Adrenal gland (tissue), 12 donors: ENCODE results near the gene MTA3. TPM values are rescaled to one million over a fixed set of nuclear protein-coding genes. Genes with fewer than 3 reads are reported as not detected.

Source experiments
- DNase-seq, 7 donors: peaks; one replicate each; pipeline ENCODE4 v3.0.0-alpha.2; 2019 to 2020
- H3K27ac ChIP-seq, 5 donors: fragments of 200-600 bp; sonication (generic) in 4 of 5; 1 replicate in 3 of 5; 2 replicates in 2 of 5; pipeline versions ENCODE4 v1.5.1 to v1.8.0; 2016 to 2020; ENCODE audit warnings: mild to moderate bottlenecking in 1 of 5
- H3K27me3 ChIP-seq: fragments of 200-600 bp; 2 replicates; pipeline ENCODE4 v1.8.0; 2021
- H3K36me3 ChIP-seq, 2 donors: fragments of 200-600 bp; replicated peaks in 1 of 2; 1 replicate in 1 of 2; 2 replicates in 1 of 2; pipeline versions ENCODE4 v1.5.1 to v1.8.0; 2018 to 2022
- H3K4me1 ChIP-seq, 2 donors: fragments of 200-600 bp; replicated peaks in 1 of 2; 1 replicate in 1 of 2; 2 replicates in 1 of 2; pipeline versions ENCODE4 v1.5.1 to v1.8.0; 2018 to 2021
- H3K4me3 ChIP-seq, 4 donors: fragments of 200-600 bp; sonication (generic) in 3 of 4; one replicate each; pipeline ENCODE4 v1.5.1; 2016 to 2018
- H3K9me3 ChIP-seq, 3 donors: fragments of 200-600 bp; sonication (generic) in 1 of 3; replicated peaks in 1 of 3; 1 replicate in 2 of 3; 2 replicates in 1 of 3; pipeline versions ENCODE4 v1.5.1 to v1.8.0; 2016 to 2021
- POLR2A ChIP-seq, 2 donors: fragments of 450-650 bp; IDR thresholded peaks; one replicate each; pipeline ENCODE4 v1.6.1; 2017; ENCODE audit warnings: antibody characterized with exemption in 2 of 2, mild to moderate bottlenecking in 2 of 2, moderate library complexity in 1 of 2
- WGBS, 4 donors: extraction: QIAGEN DNeasy Blood & Tissue Kit in 2 of 4; methylation state at CpG; one replicate each; pipeline versions ENCODE4 v1.1.5 to v1.1.7; 2013 to 2017; 5-methylcytosine and 5-hydroxymethylcytosine counted together
- intact Hi-C, 2 donors: fragments of 100-400 bp; cut with DNase I; formaldehyde crosslinking; loops; one replicate each; pipeline versions ENCODE4 v1.14.1 to v1.15.0; 2022 to 2023
- polyA plus RNA-seq, 3 donors: library from polyadenylated mRNA; stranded (reverse); fragments of 200-250 nt in 2 of 3; fragments of 350-450 nt in 1 of 3; fragmentation: Illumina TruSeq in 1 of 3; extraction: RNeasy Lipid Tissue Mini Kit (QIAGEN cat#74804) in 1 of 3; gene quantifications; one replicate each; pipeline ENCODE4 v1.2.3, GENCODE V29; 2013 to 2014
- total RNA-seq, 9 donors: library from RNA; depleted of rRNA in 4 of 9; stranded (reverse); fragments of >200 nt in 4 of 9; fragments of 120-200 nt in 1 of 9; fragmentation: NEBNext Ultra II Directional in 1 of 9; extraction: Animal tissue kit (Norgen Biotek cat#: 25700) in 1 of 9; gene quantifications; one replicate each; pipeline versions ENCODE4 v1.1.0 to v1.2.4, GENCODE V29; 2013 to 2023
- TF ChIP-seq, protein P1 (sequence below), 6 experiments: fragments of 450-650 bp in 4 of 6; fragments of 200-600 bp in 2 of 6; sonication (generic) in 1 of 6; IDR thresholded peaks; 1 replicate in 5 of 6; 2 replicates in 1 of 6; pipeline versions ENCODE4 v1.5.1 to v1.8.0; 2016 to 2021; ENCODE audit warnings: antibody characterized with exemption in 6 of 6, mild to moderate bottlenecking in 2 of 6, moderate library complexity in 1 of 6
- donor health status: healthy with polysubstance abuse.
- donor health status: Bipolar disorder and iron deficiency.
- donor health status: DM: yes; HTN: yes; CAD: no.
- donor health status: DM: no; HTN: no; CAD: no.
- donor health status: DM: no; HTN: no; CAD: no.
- donor health status: DM: yes; HTN: yes; CAD: no.

MTA3 gene
- total and polyA plus RNA-seq, 12 donors, result 51.5 to 168 (median 91.2) TPM

DNA sequence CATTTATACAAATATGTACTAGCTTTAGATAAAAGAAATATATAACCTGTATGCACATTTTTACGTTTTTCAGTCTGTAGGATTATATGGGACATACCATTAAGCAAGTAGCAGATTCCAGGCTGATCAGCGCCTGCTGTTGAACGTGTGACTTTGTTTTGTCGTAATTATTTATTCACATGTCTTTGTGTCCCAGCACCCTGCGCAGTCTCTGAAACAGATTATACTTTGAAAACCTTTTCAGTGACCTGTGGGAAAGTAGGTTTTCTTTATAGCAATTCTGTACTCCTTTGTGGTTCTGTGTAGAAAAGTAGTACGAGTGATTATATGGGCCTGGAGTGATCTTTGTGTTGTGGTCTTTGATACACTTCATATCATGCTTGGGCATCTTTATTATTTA is 68.5 kb downstream of the MTA3 start:
- intact Hi-C loops, result no loop called here
- H3K4me3 ChIP-seq, result no peak overlapping the region
- DNase-seq, result no peak
- no peaks in the 10 kb centered on the region for H3K9me3 ChIP-seq
- peaks cover 11 to 24% of the 10 kb centered on the region in 2 donors for H3K4me1 ChIP-seq
- WGBS, 4 donors, result 96 to 98% (median 98%) methylated on average over 6 of the region's 6 CpGs
- no peak overlapping the region for H3K27ac ChIP-seq
- TF ChIP-seq, protein P1, sequence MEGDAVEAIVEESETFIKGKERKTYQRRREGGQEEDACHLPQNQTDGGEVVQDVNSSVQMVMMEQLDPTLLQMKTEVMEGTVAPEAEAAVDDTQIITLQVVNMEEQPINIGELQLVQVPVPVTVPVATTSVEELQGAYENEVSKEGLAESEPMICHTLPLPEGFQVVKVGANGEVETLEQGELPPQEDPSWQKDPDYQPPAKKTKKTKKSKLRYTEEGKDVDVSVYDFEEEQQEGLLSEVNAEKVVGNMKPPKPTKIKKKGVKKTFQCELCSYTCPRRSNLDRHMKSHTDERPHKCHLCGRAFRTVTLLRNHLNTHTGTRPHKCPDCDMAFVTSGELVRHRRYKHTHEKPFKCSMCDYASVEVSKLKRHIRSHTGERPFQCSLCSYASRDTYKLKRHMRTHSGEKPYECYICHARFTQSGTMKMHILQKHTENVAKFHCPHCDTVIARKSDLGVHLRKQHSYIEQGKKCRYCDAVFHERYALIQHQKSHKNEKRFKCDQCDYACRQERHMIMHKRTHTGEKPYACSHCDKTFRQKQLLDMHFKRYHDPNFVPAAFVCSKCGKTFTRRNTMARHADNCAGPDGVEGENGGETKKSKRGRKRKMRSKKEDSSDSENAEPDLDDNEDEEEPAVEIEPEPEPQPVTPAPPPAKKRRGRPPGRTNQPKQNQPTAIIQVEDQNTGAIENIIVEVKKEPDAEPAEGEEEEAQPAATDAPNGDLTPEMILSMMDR (IDR thresholded peaks at IDR 0.05), result no peak
- TF ChIP-seq POLR2A (IDR thresholded peaks at IDR 0.05), result no peak
- H3K36me3 ChIP-seq, result no peaks in the 10 kb centered on the region
- no peaks in the 10 kb centered on the region for H3K27me3 ChIP-seq

DNA sequence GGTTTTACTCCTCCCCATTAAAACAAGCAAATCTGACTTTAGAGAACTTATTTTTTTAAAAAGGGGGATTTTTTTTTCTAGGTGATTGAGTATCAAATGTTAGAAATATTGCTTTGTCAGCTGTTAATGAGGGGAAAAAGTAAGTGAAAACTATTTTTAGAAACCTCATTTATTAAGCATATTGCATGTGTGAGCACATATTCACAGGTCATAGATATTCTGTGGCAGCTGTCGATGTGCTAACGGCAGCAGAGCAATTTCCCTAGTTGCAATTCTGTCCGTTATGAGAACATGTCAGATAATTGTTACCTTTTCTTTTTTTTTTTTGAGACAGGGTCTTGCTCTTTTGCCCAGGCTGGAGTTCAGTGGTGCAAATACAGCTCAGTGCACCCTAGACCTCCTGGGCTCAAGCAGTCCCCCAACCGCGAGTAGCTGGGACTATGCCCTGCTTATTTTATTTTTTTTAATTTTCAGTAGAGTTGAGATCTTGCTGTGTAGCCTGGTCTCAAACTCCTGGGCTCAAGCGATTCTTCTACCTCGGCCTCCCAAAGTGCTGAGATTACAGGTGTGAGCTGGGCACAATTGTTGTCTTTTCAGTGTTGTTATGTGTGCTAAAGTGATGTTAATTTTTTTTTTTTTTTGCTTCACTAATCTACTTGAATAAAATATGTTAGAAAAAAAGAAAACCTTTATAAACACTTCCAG is 69.8 kb downstream of the MTA3 start:
- intact Hi-C loops, result no loop called here
- Histone ChIP-seq H3K9me3 (no peaks in the 10 kb centered on the region), H3K36me3 (no peaks in the 10 kb centered on the region), H3K27me3 (no peaks in the 10 kb centered on the region), H3K27ac (peak overlapping the region in 2 of 5 donors; percentile 55 to 75), H3K4me1 (peaks cover 14 to 36% of the 10 kb centered on the region in 2 donors), H3K4me3 (no peak overlapping the region)
- WGBS, 4 donors, result 88 to 93% (median 89%) methylated on average over 7 of the region's 7 CpGs
- DNase-seq, result no peak
- no peak for TF ChIP-seq POLR2A (IDR thresholded peaks at IDR 0.05)
- TF ChIP-seq, protein P1 (IDR thresholded peaks at IDR 0.05), result no peak

DNA sequence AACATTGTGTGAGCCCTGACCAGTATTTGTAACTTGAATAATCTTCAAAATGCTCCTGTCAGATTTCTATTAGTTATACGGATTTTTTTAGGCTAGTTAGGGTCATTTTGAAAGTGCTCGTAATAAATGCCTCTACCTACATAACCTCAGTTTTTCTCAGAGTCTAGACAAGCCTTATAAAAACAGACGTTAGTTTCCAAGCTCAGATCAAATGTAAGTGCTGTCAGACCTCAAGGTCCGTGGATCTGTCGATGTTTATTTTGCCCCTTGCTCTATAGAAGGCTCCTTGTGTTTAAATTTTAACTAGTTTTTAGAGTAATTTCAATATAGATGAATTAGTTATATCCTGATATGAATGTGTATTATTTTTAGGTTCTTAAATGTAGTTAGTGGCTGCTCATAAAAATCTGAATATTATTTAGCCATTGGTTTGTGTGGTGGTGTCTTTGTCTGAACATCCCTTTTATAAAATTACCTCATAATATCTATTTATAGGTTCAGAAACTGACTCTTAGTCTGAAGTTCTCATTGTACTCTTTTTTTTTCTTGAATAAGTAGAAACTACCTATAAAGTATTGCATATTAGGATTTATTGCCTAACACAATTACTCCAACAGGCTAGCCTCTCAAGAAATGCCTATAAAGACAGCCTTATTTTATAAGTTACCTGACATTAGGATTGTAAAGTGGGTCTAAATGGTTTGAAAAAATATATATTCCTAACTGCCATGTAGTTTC is 71.1 kb downstream of the MTA3 start:
- Histone ChIP-seq H3K4me3 (peak overlapping the region in 2 of 4 donors; percentile 0 to 23), H3K36me3 (peaks cover 0 to 2% of the 10 kb centered on the region in 2 donors), H3K9me3 (no peaks in the 10 kb centered on the region), H3K27me3 (no peaks in the 10 kb centered on the region), H3K27ac (peak overlapping the region; percentile 36 to 75 (median 55)), H3K4me1 (peaks cover 19 to 43% of the 10 kb centered on the region in 2 donors)
- DNase-seq, result no peak
- WGBS, 4 donors, result 35 to 47% (median 40%) methylated on average over 5 of the region's 5 CpGs
- TF ChIP-seq POLR2A (IDR thresholded peaks at IDR 0.05), result peak in 1 of 2 donors; percentile 27
- TF ChIP-seq, protein P1 (IDR thresholded peaks at IDR 0.05), result no peak
- intact Hi-C loops, result no loop called here

DNA sequence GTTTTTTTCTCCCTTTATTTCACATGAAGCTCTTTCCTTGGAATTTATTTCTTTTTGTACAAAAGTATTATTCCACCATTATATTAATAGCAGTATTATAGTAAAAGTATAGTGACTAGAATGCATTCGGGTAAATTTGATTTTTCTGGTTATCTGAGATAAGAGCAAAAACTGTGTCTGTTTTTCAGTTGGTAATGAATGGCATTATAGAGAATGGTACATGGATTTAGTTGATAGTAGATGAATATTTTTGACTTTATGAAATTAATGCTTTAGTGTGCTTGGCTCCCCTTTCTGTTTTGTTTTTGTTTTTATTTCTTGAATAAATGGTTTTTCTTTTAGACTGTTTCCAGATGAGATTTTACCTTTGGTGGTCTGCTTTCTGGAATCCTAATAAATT is 71.8 kb downstream of the MTA3 start:
- Histone ChIP-seq H3K9me3 (no peaks in the 10 kb centered on the region), H3K27ac (peak overlapping the region in 3 of 5 donors; percentile 55 to 75 (median 70)), H3K4me1 (peaks cover 19 to 48% of the 10 kb centered on the region in 2 donors), H3K4me3 (no peak overlapping the region), H3K27me3 (no peaks in the 10 kb centered on the region), H3K36me3 (peaks cover 0 to 6% of the 10 kb centered on the region in 2 donors)
- intact Hi-C loops, result no loop called here
- TF ChIP-seq, protein P1 (IDR thresholded peaks at IDR 0.05), result no peak
- WGBS, 4 donors, result 55 to 66% (median 60%) methylated on average over 1 of the region's 1 CpG
- no peak for DNase-seq
